Fibroblast of pulmonary artery (primary cell): Measurements from ENCODE around the gene AMTN.

Experiments
- DNase-seq: peaks from one replicate; pipeline ENCODE4 v3.0.0-alpha.2; 2010; ENCODE audit warnings: low read depth
- H3K4me3 ChIP-seq: replicated peaks from 2 replicates; pipeline ENCODE4 v1.5.1; 2011; ENCODE audit warnings: low read depth, mild to moderate bottlenecking, control low read depth, low read length, moderate library complexity
- TF ChIP-seq, protein P1 (sequence below): IDR thresholded peaks from 2 replicates; pipeline ENCODE4 v1.5.1; 2011; ENCODE audit warnings: mild to moderate bottlenecking, control low read depth, low read length, inconsistent platforms; ENCODE audit errors: missing control alignments

The AMTN gene

DNA sequence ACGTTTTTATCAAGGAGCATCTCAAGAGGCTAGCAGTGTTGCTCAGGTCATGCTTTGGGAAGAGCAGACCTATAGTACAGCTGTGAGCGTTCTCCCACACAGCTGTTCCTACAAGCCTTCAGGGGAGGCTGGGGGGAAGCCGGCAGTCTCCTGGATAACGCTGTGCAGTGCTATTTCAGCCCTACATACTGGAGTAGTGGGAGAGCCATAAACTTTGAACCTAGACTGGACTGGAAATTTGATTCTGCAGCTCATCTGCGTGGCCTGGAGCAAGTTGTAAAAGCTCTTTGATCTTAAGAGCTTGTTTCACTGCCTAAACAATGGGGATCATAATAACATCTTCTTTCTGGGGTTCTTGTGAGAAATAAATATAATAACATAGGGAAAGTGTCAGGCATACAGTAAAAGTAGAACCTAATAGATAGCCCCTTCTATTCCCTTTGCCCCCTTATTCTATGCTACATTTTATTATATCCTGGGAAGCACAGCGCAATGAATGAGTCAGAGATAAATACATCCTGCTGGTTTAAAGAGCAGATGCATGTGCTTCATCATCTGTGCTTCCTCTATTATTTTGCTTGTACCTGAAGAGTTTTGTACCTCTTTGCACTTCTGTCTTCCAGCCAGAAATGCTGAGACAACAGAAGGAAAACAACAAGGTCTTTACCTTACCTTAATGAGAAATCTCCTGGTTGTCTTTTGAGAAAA, 59.0 kb downstream of the AMTN start:
- TF ChIP-seq, protein P1, sequence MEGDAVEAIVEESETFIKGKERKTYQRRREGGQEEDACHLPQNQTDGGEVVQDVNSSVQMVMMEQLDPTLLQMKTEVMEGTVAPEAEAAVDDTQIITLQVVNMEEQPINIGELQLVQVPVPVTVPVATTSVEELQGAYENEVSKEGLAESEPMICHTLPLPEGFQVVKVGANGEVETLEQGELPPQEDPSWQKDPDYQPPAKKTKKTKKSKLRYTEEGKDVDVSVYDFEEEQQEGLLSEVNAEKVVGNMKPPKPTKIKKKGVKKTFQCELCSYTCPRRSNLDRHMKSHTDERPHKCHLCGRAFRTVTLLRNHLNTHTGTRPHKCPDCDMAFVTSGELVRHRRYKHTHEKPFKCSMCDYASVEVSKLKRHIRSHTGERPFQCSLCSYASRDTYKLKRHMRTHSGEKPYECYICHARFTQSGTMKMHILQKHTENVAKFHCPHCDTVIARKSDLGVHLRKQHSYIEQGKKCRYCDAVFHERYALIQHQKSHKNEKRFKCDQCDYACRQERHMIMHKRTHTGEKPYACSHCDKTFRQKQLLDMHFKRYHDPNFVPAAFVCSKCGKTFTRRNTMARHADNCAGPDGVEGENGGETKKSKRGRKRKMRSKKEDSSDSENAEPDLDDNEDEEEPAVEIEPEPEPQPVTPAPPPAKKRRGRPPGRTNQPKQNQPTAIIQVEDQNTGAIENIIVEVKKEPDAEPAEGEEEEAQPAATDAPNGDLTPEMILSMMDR = no peak
- DNase-seq = no peak

DNA sequence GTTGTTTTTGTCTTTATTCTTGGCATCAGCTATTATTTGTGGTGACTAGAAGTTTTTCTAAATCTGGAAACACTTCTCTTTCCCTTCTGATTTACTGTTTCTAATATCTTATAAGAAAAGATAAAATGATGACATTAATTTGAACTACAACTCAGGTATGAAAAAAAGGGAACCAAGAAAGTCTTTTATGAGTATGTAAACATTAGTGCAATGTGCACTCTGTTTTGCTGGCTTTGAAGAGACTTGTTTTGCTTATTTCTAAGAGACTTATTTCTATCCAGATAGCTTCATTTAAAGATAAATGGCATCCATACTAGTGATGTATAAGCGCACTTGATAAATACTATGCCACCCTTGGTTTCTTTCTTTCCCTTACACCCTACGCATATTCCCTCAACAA, 63.6 kb downstream of the AMTN start:
- DNase-seq = no peak
- TF ChIP-seq, protein P1 = no peak
- H3K4me3 ChIP-seq = no peak overlapping the region

More for the DNA sequence above, 59.0 kb downstream of the AMTN start:
- no peak overlapping the region for H3K4me3 ChIP-seq
